Muscle of leg (tissue), 11 donors: ENCODE results near the gene SUCNR1. TPM values are rescaled to one million over a fixed set of nuclear protein-coding genes. Genes with fewer than 3 reads are reported as not detected.
A peak's percentile ranks its signal among the peaks of the same experiment; 100 is the strongest.
"Not testable (repeated sequence)": the region's sequence is repeated elsewhere in the genome, so short reads cannot be mapped to it uniquely, and the experiment has no call there.

Experiments used
- DNase-seq: peaks from one replicate; pipeline ENCODE4 v3.0.0; 2013
- H3K27ac ChIP-seq: one replicate; pipeline ENCODE4 v1.5.1; 2013; ENCODE audit warnings: mild to moderate bottlenecking, low read length, control low read depth
- H3K27me3 ChIP-seq: one replicate; pipeline ENCODE4 v1.6.1; 2013; ENCODE audit warnings: low read length; ENCODE audit not compliant: control insufficient read depth, insufficient read depth
- H3K36me3 ChIP-seq: one replicate; pipeline ENCODE4 v1.6.1; 2013; ENCODE audit warnings: low read length; ENCODE audit not compliant: control insufficient read depth, insufficient read depth
- H3K4me1 ChIP-seq: one replicate; pipeline ENCODE4 v1.6.1; 2013; ENCODE audit warnings: low read length; ENCODE audit not compliant: control insufficient read depth, insufficient read depth
- H3K4me3 ChIP-seq: one replicate; pipeline ENCODE4 v1.5.1; 2013; ENCODE audit warnings: low read length, control low read depth
- H3K9me3 ChIP-seq: replicated peaks from 2 replicates; pipeline ENCODE4 v1.6.1; 2013; ENCODE audit warnings: low read depth, low read length; ENCODE audit not compliant: control insufficient read depth
- WGBS: methylation state at CpG from one replicate; pipeline ENCODE4 v1.1.5; 2013; ENCODE audit warnings: missing lambda C conversion rate; ENCODE audit not compliant: insufficient coverage; 5-methylcytosine and 5-hydroxymethylcytosine counted together
- polyA plus RNA-seq, 8 donors: library from polyadenylated mRNA; unstranded; fragments of 120-200 nt; gene quantifications; one replicate each; pipeline versions ENCODE4 v1.2.1 to v1.2.3, GENCODE V29; 2013; ENCODE audit warnings: inconsistent platforms in 1 of 8, low replicate concordance in 1 of 8; ENCODE audit not compliant: insufficient read length in 8 of 8, insufficient read depth in 1 of 8
- total RNA-seq: library from RNA; stranded (reverse); fragments of 120-200 nt; gene quantifications from one replicate; pipeline ENCODE4 v1.2.4, GENCODE V29; 2013

Gene SUCNR1
- total and polyA plus RNA-seq, 9 donors: 0.04 to 0.20 (median 0.08) TPM; not detected in 2

GRCh38 chr3:151871639-151872468 is 1.6 kb upstream of the SUCNR1 start:
- peak; percentile 85 for DNase-seq
- WGBS: no CpG with 5 or more reads among the region's 8 CpGs
- Histone ChIP-seq H3K27me3 (no peaks in the 10 kb centered on the region), H3K9me3 (no peaks in the 10 kb centered on the region), H3K27ac (no peak overlapping the region), H3K4me1 (no peaks in the 10 kb centered on the region), H3K36me3 (no peaks in the 10 kb centered on the region), H3K4me3 (no peak overlapping the region)

GRCh38 chr3:151874079-151874478 is 636 bp downstream of the SUCNR1 start:
- not testable (repeated sequence) for H3K9me3 ChIP-seq, H3K36me3 ChIP-seq, H3K4me1 ChIP-seq, H3K27me3 ChIP-seq, H3K27ac ChIP-seq, DNase-seq, H3K4me3 ChIP-seq
- WGBS: 83% methylated on average over 2 of the region's 5 CpGs

DNA sequence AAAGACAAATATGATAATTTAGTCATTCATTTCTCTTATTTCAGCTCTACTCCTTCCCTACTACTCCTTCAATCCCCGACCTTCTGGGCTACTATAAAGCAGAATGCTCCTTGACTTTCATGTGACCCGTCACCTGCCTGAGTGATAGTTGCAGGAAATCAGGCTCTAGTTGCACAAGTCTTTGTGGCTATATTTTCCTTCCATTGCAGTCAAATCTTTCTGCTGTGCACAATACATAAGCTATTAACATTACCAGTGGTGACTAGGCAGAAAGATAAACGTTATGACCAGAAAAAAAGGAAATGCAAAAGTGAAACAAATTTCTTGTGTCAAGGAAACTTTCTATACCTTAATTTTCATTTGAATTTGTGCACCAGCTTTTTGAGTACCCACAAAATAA is 2.3 kb downstream of the SUCNR1 start:
- no CpG with 5 or more reads among the region's 3 CpGs for WGBS
- Histone ChIP-seq H3K27me3 (no peaks in the 10 kb centered on the region), H3K9me3 (no peaks in the 10 kb centered on the region), H3K36me3 (no peaks in the 10 kb centered on the region), H3K4me3 (no peak overlapping the region), H3K27ac (no peak overlapping the region), H3K4me1 (no peaks in the 10 kb centered on the region)
- DNase-seq: peak; percentile 55

DNA sequence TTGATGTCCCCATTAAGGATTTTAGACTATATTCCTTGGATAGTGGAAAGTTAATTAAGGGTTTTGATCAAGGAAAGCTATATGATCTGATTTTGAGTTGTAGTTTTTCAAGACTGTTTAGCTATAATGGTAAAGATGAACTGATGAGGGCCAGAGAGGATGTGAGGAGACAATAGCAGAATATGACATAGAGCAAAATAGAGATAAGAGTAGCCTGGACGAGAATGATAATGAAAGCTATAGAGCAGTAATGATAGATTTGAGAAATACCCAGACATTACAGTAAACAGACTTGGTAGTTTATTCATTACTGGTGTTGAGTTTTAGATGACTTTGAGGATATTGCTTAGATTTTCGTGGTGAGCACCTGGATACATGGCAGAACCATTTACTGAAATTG is 3.8 kb downstream of the SUCNR1 start:
- no peak overlapping the region for H3K4me3 ChIP-seq
- no peak for DNase-seq
- WGBS: 60% methylated on average over 1 of the region's 2 CpGs
- no peaks in the 10 kb centered on the region for H3K27me3 ChIP-seq
- no peaks in the 10 kb centered on the region for H3K4me1 ChIP-seq
- H3K9me3 ChIP-seq: no peaks in the 10 kb centered on the region
- H3K36me3 ChIP-seq: no peaks in the 10 kb centered on the region
- H3K27ac ChIP-seq: no peak overlapping the region

- H3K9me3 ChIP-seq: no peaks in the 10 kb centered on the region
- peak; percentile 92 for DNase-seq
- no peaks in the 10 kb centered on the region for H3K36me3 ChIP-seq
- peak overlapping the region; percentile 22 for H3K27ac ChIP-seq
- H3K4me3 ChIP-seq: no peak overlapping the region
- WGBS: no CpG with 5 or more reads among the region's 3 CpGs
- no peaks in the 10 kb centered on the region for H3K4me1 ChIP-seq
- no peaks in the 10 kb centered on the region for H3K27me3 ChIP-seq
These were observed 5.0 kb downstream of the SUCNR1 start for GRCh38 chr3:151878465-151878864.

DNA sequence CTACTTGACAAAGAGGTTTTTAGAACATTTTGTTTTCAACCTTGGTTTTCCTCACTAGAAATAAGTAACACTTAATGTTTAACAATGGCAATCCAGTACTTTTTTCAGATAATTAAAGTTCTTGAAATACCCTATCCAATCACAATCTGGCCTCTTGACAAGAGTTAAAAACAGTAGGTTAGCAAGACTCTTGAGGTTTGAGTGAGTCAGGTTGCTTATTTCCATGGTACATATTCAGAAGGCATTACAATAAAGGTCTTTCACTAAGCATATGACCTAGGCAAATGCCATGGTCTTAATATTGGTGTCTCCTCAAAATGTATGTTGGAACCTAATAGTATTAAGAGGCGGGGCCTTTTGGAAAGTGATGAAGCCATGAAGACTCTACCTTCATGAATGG is 5.6 kb downstream of the SUCNR1 start:
- peak; percentile 23 for DNase-seq
- Histone ChIP-seq H3K9me3 (no peaks in the 10 kb centered on the region), H3K36me3 (no peaks in the 10 kb centered on the region), H3K27me3 (no peaks in the 10 kb centered on the region), H3K4me3 (no peak overlapping the region), H3K27ac (no peak overlapping the region), H3K4me1 (no peaks in the 10 kb centered on the region)
- no CpG with 5 or more reads among the region's 1 CpG for WGBS

GRCh38 chr3:151879679-151880415 is 6.4 kb downstream of the SUCNR1 start:
- DNase-seq: peak; percentile 46
- no peak overlapping the region for H3K4me3 ChIP-seq
- H3K36me3 ChIP-seq: no peaks in the 10 kb centered on the region
- WGBS: 60% methylated on average over 1 of the region's 3 CpGs
- no peak overlapping the region for H3K27ac ChIP-seq
- H3K27me3 ChIP-seq: no peaks in the 10 kb centered on the region
- H3K9me3 ChIP-seq: no peaks in the 10 kb centered on the region
- H3K4me1 ChIP-seq: no peaks in the 10 kb centered on the region

DNA sequence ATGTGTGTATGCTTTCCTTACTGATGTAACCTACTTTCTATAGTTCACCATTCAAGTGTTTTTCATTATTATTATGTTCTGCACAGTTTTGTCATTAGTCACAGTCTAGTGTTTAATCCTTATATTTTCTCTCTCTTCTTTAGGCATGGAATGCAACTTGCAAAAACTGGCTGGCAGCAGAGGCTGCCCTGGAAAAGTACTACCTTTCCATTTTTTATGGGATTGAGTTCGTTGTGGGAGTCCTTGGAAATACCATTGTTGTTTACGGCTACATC is 6.9 kb downstream of the SUCNR1 start:
- WGBS: no CpG with 5 or more reads among the region's 2 CpGs
- no peaks in the 10 kb centered on the region for H3K27me3 ChIP-seq
- H3K27ac ChIP-seq: no peak overlapping the region
- no peaks in the 10 kb centered on the region for H3K36me3 ChIP-seq
- H3K4me3 ChIP-seq: no peak overlapping the region
- DNase-seq: no peak
- H3K9me3 ChIP-seq: peaks cover 4% of the 10 kb centered on the region
- H3K4me1 ChIP-seq: no peaks in the 10 kb centered on the region

DNA sequence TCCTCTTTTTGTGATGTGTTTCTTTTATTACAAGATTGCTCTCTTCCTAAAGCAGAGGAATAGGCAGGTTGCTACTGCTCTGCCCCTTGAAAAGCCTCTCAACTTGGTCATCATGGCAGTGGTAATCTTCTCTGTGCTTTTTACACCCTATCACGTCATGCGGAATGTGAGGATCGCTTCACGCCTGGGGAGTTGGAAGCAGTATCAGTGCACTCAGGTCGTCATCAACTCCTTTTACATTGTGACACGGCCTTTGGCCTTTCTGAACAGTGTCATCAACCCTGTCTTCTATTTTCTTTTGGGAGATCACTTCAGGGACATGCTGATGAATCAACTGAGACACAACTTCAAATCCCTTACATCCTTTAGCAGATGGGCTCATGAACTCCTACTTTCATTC is 7.7 kb downstream of the SUCNR1 start:
- no peaks in the 10 kb centered on the region for H3K27me3 ChIP-seq
- H3K36me3 ChIP-seq: no peaks in the 10 kb centered on the region
- no peaks in the 10 kb centered on the region for H3K4me1 ChIP-seq
- DNase-seq: no peak
- WGBS: 68% methylated on average over 4 of the region's 6 CpGs
- H3K27ac ChIP-seq: no peak overlapping the region
- no peak overlapping the region for H3K4me3 ChIP-seq
- peaks cover 4% of the 10 kb centered on the region for H3K9me3 ChIP-seq

GRCh38 chr3:151885397-151885796 is 12.0 kb downstream of the SUCNR1 start:
- H3K9me3 ChIP-seq, H3K36me3 ChIP-seq, H3K4me1 ChIP-seq, H3K4me3 ChIP-seq, DNase-seq, H3K27ac ChIP-seq, H3K27me3 ChIP-seq: not testable (repeated sequence)
- WGBS: no CpG with 5 or more reads among the region's 3 CpGs
